ENCODE results near the gene ACTA2.

- TF ChIP-seq CTCF (IDR thresholded peaks at IDR 0.05; ENCODE audit: low read depth, low read length, missing input control) = no peak
- TF ChIP-seq REST (IDR thresholded peaks at IDR 0.05) = no peak
- no peak for TF ChIP-seq EGR1 (IDR thresholded peaks at IDR 0.05; ENCODE audit: low read depth in 2 of 2)
Observed at GRCh38 chr10:88995156-88995876, 42.7 kb upstream of the ACTA2 start.
